Globus pallidus (tissue), 1 donor: ENCODE data around the gene ZHX3.
A peak's percentile ranks its signal among the peaks of the same experiment; 100 is the strongest.

ENCODE experiments used
- DNase-seq: peaks from one replicate; pipeline ENCODE4 v3.0.0-alpha.2; 2015; ENCODE audit warnings: low spot score

The ZHX3 gene

DNA sequence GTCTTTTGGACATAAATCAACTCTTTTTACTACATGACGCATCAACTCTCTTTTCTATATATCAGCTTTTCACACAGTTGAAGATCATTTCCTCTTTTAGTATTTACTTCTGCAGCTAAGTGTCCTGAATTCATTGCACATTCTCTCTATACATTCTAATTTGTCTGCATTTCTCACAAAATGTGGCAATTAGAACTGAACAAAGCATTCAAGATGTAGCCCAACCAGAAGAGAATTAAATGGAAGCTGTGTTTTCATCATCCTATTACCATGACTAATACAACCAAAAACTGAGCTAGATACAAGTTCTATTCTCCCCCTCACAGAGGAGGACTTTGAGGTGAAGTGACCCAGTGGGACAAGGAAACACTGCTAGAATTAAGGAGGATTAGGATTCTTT lies 93.2 kb downstream of the ZHX3 start:
- DNase-seq, result no peak

DNA sequence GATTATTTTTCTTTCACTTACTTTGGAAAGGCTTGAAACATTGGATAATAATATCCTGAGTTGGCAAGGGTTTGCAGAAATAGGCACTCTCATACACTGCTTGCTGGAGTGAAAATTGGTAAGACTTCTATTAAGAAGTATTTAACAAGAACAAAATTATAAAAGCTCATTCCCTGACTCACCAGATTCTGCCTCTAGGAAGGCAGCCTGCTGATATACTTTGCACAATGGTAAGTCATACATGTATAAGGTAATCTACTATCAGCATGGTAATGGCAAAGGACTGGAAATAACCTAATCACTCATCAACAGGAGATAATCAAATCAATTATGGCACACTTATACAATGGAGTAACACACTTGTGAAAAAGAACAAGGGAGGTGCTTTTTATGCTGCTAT lies 94.4 kb downstream of the ZHX3 start:
- no peak for DNase-seq

DNA sequence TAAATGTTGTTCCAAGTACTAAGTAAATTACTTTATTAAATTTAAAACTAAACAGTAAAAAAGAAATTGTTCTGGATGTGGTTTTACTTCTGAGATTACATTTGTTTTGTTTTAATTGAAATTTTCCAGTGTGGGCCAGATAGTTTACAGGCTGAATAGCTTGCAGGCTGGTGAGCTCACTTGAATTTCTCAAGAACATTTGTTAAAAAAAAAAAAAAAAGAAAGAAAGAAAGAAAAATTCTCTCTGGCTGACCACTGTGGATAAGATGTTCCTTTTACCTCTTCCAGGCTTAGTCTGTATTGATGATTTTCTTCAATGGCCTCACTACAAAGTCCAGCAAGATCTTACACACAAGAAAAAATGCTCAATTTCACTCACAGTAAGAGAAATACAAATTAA lies 94.8 kb downstream of the ZHX3 start:
- no peak for DNase-seq

DNA sequence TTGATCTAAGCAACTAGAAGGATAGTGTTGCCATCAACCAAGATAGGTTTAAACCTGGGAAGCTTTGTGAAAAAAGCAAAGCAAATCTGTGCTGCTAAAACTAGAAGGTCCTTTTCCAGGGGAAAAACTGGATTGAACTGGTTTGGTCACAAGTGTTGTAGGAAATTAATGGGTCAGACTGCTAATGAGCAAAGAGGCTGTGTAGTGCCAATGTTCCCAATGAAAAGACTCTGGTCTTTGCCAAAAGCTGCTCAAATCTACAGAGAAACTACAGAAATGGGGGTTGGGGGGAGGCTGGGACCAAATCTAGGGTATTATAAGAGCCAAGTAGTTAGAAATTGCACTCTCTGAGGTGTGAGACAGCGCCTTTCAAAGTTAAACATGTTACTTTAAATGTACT lies 95.2 kb downstream of the ZHX3 start:
- DNase-seq, result peak; percentile 95

DNA sequence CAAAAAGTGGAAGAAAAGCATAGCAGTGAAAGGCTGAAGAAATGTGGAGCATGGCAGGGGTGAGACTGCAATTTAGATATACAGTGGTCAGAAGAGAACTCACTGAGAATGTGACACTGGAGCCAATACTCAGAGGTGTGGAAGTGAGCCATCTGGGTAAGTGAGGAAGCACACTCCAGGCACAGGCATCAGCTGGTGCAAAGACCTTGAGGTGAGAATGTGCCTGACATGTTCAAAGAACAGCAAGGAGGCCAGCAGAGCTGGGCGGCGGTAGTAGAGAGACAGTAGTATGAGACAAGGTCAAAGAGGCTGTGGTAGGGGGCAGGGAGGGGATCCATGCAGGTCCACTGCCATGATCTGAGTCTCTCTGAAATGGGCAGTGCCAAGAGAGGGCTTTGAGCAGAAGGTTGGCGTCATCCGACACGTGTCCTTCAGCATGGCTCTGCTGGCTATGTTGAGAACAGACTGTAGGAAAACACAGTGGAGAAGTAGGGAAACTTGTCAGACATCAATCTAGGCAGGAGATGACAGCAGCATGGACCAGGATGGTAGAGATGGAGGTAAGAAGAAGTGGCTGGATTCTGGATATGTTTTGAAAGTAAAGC lies 95.8 kb downstream of the ZHX3 start:
- DNase-seq, result peak; percentile 83

DNA sequence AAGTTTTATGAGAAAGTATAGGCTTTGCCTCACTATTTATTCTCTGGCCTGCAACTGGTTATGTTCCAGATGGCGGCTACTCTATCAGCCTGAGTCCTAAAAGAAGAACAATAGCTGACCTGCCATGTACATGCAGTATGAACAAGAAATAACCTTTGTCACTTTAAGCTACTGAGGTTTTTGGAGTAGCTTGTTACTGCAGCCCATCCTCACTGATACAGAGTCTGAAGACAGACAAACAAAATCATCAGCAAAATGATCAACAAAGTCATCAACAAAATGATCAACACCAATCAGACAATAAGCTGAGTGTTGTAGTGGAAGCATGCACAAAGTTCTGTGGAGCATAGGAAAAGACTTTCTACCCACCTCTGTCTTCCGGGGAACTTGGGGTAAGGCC lies 97.7 kb downstream of the ZHX3 start:
- no peak for DNase-seq

DNA sequence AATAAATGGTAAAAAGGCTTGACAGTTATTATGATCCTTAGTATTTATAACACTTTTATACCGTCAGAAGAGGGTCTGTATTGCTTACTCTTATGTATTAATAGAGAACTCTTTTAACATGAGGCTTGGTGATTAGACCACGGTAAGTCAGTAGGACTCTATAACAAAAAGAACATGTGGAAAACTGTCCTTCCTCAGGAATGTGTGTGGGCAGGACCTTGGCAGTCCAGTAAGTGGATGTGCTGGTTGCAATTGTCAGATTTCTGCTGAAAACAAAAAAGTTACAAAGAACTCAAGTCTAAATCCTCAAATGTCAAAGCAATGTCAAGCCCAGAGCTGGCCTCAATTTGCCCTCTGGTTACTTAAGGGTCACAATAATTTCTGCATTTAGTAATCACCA lies 99.1 kb downstream of the ZHX3 start:
- DNase-seq, result no peak

DNA sequence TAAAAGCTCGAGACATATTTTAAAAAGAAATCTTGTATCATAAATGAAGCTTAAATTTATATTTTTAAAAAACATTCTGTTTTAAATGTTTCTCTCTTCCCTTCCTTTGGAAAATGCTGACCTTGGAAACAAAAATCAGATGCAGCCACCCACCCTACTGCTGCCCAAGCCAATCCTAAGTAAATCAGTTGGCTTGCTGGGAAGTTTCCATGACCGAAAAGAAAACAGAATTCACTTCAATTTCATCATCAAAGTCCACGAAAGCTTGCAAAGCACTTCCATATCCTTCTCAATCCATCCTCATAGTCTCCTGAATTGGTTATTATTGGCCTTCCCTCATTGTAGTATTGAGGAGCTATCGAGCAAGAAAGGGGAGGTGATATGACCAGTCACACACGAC lies 100.1 kb downstream of the ZHX3 start:
- no peak for DNase-seq

DNA sequence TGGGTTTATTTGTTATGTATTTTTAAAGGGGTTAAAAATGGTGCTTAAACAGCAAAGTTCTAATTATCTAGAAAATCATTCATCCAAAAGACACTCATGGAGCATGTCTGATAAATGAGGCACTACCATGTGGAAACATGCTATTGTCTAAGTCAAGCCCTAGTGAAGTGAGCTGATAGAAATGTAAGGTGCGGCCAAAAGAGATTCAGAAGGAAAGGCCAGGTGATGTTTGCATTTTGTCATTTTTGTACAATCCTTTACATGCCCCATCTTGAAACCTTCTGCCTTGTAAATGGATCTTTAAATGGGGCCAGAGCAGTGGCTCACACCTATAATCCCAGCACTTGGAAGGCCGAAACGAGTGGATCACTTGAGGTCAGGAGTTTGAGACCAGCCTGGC lies 102.9 kb downstream of the ZHX3 start:
- DNase-seq, result no peak

DNA sequence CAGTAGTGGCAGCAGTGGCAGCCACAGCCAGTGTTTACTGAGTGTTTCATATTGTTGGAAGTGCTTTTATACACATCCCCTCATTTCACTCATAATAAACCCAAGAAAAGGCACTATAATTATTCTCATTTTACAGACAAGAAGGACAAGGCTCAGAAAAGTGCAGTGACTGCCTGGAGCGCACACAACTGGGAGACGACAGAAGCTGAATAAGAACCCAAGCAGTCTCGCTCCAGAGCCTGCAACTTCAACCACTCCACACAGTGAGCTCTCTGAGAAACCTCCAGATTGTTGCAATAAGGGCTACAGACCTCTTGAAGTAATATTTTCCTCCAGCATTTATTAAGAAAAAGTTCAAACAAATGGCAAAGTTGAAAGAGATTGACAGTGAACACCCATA lies 103.3 kb downstream of the ZHX3 start:
- DNase-seq, result no peak

DNA sequence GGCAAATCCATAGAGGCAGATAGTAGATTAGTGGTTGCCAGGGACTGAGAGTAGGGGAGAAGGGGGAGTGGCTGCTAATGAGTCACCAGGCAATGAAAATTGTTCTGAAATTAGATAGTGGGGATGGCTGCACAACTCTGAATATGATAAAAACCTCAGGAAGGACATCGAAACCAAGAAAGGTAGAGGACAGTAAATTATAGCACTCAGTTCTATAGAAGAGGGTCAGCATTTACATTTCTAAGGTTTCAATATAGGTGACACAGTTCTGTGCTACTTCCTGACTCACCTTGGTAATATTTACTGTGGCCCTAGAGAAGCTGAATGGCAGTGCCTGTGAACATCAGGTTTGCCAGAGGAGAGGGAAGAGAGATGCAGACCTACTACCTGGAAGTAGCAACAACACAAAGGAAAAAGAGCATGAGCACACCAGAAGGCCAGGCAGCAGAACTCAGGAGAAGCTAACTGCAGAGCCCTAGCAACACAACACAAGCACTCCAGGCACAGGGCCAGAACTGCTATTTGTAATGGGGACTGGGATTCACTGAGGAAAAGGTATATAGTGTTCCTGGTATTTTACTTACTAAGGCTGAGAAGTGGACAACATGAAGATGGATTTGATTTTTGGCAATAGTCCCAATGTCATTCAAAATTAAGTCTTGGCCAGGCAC lies 104.2 kb downstream of the ZHX3 start:
- DNase-seq, result no peak

DNA sequence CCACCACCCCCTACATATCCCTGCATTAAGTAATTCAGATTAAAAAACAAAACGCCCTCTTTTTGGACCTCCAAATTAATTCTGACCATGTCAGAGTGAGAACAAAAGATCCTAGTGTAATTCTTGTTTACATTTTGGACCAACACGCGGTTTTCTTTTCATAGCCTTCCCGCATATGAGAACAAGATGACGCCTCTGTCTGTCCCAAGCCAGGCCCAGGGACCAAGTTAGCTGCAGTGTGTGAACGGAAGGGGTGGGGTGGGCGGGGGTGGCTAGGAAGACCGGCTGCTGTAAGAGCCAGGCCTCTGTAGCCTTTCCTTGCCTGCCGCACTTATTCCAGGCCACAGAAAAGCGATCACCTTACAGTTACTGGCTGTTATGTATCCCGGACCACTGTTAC lies 112.2 kb downstream of the ZHX3 start:
- DNase-seq, result peak; percentile 98

DNA sequence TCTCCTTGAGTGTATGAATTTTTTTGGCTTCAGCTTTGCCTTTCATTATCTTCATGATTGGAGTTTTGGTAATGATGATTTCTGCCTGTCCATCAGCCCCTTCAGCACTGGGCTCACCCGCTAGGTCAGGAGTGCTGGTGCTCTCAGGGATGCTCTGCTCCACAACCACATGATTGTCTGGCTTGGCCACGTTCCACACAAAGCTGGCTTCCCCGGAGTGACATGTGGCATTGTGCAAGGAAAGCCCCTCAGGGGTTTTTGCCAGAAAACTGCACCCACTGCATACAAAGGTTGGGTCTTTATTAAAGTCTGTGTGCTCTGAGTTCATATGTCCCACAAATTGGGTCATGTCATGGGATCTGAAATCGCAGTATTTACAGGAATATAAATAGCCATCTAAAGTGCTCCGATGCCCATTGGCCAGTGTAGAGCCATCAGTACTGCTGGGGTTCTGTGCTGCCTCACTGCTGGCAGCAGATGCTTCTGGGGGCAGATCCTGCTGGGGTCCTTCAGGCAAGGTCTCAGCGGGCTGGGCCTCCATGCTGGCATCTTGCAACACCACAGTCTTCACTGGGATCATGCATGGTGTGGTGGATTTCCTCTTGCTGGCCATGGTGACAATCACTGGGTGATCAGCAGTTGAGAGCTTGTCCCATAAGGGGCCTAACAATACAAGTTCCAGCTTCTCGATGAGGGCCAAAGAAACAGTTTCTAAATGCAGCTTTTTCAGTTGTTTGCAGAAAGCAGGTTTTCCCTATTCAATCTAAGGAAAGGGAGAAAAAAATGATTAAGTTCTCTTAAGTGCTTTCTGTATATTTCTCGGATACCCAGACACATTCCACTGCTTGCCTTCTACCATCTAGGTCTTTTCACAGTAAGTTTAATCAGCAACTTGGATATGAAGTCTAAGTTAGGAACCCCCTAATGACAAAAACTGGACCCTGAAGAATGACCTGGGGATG lies 112.9 kb downstream of the ZHX3 start:
- DNase-seq, result peak; percentile 78

DNA sequence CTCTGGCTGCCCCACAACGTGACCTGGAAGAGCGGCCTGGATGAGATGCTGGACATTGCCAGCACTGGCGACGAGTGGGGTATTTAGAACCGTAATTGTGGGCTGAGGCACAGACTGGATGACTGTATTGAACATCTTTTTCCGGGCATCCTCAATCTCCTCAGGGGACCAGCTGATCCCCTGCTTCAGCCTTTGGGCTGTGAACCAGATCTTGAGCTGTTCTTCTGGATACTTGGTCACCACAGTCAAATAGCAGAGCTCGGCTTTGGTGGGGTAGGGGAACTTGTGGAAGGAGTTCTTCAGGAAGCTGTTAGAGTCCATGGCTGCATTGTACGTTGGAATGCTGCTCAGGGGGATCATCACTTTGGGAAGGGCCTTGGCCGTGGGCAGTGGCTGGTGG lies 113.9 kb downstream of the ZHX3 start:
- DNase-seq, result no peak

DNA sequence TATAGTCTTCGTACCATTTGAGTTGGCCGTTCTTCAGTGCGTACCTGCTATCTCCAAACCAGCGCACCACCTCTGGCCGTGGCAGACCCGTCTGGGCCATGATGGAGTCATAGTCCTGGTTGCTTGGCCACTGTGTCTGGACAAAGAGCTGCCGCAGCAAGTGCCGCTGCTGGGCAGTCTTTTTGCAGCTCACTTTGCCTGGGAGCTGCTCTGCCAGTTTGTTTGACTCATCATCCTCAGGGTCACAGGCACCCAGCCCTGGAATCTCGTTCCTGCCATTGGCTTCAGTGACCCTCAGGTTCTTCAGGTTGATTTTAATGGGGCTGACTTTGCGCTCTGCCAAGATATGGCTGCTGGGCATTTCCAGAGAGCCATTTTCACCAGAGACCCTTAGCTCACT lies 115.1 kb downstream of the ZHX3 start:
- no peak for DNase-seq

DNA sequence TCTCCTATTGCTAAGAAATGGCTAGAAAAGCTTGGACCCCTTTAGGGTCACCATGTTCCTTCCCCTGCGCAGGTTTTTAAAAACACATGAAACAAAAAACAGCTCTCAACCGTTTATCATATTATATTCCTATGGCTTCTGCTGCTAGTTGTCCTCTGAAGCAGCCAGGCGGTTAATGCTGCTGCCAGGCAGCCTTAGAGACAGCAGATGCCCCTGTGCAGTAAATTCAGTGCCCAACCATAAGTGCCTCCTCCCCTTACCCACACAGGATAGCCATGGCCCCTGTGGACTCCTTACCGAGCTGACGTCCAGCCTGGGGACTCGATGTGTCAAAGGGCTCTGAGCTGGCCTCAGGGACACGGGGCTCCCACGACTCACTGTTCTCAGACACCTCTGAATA lies 115.8 kb downstream of the ZHX3 start:
- DNase-seq, result no peak

DNA sequence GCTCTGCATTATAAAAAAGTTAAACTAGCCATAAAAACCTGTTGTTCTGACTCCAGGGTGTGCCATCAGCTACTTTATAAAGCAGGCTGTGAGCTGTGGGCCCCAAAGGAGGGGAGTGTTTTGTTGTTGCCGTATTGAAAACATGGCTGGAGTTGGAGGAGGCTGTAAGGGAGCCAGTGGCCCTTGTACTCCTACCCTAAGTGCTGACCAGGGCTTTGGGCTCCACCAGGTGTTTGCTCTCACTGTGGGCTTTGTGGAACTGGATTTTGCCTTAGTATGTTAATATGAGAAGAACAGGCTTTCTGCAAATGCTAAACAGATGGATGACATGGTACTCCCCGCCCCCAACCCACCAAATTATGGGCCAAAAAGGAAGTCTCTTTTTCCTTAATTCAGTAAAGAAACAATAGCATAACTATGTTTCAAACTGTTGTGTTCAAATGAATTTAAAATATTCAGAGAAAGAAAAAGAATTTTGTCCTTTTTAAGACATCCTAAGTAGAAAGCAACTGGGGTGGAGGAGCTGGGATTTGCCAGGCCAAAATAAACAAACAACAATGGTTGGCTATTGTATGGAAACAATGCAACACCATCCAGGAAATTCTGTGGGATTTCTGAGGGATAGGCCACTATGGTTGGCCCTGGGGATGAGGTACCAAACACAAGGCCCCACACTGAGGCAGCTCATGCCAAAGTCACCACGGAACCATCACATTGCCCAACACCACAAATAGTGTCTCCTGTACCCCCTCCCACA lies 116.9 kb downstream of the ZHX3 start:
- no peak for DNase-seq

DNA sequence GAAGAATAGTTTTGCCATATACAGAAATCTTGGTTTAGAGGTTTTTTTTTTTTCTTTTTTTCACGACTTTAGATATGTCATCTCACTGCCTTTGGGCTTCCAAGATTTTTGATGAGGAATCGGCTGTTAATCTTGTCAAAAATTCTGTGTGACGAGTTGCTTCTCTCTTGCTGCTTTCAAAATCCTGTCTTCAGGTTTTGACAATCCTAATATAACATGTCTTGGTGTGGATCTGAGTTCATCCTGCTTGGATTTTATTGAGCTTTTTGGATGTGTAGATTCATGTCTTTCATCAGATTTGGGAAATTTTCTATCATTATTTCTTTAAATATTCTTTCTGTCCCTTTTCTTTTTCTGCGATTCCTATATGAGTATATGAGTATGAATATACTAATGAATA lies 119.1 kb downstream of the ZHX3 start:
- no peak for DNase-seq

DNA sequence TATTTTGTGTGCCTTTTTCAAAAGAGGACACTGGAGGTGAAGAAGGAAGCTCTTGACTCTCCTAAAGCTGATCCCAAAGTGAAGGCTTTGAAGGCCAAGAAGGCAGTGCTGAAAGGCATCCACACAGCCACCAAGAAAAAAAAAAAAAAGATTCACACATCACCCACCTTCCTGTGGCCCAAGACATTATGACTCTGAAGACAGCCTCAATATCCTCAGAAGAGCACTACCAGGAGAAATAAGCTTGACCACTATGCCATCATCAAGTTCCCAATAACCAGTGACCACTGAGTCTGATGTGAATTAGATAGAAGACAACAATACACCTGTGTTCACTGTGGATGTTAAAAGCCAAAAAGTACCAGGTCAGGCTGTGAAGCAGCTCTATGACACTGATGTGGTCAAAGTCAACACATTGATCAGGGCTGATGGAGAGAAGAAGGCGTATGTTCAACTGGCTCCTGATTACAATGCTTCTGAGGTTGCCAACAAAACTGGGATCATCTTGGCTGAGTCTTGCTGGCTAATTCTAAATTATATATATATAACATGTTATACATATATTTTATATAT lies 120.8 kb downstream of the ZHX3 start:
- DNase-seq, result no peak

DNA sequence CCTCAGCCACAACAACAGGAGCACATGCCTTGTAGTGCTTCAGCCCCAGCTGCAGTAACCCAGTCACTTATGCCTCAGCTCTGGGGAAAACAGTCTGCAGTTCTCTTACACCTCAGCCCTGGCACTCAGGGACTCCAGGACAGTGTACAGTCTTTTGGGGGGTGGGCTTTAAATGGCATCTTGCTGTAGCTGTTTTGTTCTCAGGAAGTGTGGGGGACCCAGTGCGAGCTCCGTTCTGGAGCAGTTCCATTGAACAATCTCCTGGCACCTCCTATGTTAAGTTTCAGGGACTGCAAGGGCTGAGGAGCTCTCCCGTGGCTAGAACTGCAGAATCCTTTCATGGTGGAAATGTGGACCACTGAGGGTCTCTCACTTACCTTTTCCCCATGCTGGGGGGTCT lies 125.0 kb downstream of the ZHX3 start:
- DNase-seq, result no peak

DNA sequence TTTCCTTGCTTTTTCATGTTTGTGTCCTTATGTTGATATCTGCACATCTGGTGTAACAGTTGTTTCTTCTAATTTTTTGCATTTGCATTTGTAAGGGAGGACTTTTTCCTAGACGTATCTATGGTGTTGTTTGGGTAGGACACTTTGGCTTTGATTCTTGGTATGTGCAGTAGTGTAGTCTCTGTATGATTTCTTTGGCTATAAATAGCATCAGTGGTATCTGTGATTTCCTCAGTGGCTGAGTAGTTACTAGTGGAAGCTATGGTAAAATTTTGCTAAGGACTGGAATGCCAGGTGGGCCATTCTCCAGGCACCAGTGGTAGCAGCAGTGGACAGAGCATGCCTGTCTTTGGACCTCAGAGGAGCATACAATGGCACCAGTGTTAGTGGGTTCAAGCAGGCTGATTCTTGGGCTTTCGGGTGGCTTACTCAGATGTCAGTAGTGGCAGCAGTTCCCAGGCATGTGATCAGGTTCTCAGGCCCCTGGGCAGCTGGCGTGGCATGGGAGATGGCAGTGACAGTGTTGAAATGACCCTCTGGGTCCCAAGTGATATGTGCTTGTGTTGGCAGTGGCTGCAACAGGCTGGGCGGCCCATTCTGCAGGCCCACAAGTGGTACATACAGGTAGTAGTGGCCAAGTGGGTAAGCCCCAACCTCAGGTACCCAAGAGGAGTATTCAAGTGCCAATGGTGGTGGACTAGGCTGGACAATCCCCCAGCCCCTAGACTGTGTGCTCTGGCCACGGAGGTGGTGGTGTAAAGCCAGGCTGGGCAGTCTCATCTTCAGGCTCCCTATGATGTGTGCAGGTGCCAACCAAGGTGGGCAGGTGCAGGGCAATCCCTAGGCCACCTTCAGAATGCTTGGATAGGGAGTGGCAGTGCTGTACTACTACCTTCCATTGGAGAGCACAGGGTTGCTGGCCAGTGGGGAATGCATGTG lies 125.7 kb downstream of the ZHX3 start:
- DNase-seq, result no peak
